HL-60 (cell line): ENCODE data around the gene ATP1A1.

Experiments
- GABPA ChIP-seq: IDR thresholded peaks from 2 replicates; pipeline ENCODE4 v1.6.1; 2012; ENCODE audit warnings: low read depth
- POLR2AphosphoS5 ChIP-seq: IDR thresholded peaks from 2 replicates; pipeline ENCODE4 v1.6.1; 2012; ENCODE audit warnings: low read depth
- TF ChIP-seq, protein P1 (sequence below): IDR thresholded peaks from one replicate; pipeline ENCODE4 v1.5.1; 2011; ENCODE audit warnings: low read length, control low read depth, inconsistent platforms; ENCODE audit not compliant: insufficient read depth
- TF ChIP-seq, protein P2 (sequence below): IDR thresholded peaks from 2 replicates; pipeline ENCODE4 v1.6.1; 2012; ENCODE audit warnings: low read depth; ENCODE audit not compliant: insufficient replicate concordance

DNA sequence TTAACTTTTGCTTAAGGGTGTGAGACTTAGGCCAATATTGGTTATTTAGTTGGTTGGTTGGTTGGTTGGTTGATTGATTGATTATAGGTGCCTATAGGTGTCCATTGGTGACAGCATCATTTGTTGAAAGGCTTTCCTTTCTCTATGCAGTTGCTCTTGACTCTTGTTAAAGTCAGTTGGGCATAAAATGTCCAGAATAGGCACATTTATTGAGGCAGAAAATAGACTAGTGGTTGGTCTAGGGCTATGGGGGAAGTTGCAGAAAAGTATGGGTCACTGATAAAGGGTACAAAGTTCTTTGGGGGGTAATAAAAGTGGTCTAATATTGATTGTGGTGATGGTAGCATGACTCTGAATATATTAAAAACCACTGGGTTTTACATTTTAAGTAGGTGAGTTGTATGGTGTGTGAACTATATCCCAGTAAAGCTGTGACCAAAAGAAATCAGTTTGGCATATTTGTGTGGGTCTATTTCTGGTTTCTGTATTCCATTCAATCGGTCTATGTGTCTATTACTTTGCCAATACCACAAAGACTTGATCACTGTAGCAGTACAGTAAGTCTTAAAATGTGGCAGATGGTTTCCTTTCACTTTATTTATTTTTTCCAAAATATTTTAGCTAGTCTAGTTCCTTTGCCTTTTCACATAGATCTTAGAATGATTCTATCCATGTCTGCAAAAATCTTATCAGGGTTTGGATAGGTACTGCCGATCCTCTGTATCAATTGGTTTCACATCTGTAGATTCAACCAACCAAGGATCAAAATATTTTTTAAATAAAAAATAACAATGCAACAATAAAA lies 63.0 kb downstream of the ATP1A1 start:
- TF ChIP-seq, protein P1, sequence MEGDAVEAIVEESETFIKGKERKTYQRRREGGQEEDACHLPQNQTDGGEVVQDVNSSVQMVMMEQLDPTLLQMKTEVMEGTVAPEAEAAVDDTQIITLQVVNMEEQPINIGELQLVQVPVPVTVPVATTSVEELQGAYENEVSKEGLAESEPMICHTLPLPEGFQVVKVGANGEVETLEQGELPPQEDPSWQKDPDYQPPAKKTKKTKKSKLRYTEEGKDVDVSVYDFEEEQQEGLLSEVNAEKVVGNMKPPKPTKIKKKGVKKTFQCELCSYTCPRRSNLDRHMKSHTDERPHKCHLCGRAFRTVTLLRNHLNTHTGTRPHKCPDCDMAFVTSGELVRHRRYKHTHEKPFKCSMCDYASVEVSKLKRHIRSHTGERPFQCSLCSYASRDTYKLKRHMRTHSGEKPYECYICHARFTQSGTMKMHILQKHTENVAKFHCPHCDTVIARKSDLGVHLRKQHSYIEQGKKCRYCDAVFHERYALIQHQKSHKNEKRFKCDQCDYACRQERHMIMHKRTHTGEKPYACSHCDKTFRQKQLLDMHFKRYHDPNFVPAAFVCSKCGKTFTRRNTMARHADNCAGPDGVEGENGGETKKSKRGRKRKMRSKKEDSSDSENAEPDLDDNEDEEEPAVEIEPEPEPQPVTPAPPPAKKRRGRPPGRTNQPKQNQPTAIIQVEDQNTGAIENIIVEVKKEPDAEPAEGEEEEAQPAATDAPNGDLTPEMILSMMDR: no peak
- TF ChIP-seq POLR2AphosphoS5 (no peak), GABPA (no peak)
- TF ChIP-seq, protein P2, sequence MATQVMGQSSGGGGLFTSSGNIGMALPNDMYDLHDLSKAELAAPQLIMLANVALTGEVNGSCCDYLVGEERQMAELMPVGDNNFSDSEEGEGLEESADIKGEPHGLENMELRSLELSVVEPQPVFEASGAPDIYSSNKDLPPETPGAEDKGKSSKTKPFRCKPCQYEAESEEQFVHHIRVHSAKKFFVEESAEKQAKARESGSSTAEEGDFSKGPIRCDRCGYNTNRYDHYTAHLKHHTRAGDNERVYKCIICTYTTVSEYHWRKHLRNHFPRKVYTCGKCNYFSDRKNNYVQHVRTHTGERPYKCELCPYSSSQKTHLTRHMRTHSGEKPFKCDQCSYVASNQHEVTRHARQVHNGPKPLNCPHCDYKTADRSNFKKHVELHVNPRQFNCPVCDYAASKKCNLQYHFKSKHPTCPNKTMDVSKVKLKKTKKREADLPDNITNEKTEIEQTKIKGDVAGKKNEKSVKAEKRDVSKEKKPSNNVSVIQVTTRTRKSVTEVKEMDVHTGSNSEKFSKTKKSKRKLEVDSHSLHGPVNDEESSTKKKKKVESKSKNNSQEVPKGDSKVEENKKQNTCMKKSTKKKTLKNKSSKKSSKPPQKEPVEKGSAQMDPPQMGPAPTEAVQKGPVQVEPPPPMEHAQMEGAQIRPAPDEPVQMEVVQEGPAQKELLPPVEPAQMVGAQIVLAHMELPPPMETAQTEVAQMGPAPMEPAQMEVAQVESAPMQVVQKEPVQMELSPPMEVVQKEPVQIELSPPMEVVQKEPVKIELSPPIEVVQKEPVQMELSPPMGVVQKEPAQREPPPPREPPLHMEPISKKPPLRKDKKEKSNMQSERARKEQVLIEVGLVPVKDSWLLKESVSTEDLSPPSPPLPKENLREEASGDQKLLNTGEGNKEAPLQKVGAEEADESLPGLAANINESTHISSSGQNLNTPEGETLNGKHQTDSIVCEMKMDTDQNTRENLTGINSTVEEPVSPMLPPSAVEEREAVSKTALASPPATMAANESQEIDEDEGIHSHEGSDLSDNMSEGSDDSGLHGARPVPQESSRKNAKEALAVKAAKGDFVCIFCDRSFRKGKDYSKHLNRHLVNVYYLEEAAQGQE: no peak
